ENCODE results near the gene PLPP7.
A peak's percentile ranks its signal among the peaks of the same experiment; 100 is the strongest.
"Not testable (repeated sequence)": the region's sequence is repeated elsewhere in the genome, so short reads cannot be mapped to it uniquely, and the experiment has no call there.

Gene PLPP7

DNA sequence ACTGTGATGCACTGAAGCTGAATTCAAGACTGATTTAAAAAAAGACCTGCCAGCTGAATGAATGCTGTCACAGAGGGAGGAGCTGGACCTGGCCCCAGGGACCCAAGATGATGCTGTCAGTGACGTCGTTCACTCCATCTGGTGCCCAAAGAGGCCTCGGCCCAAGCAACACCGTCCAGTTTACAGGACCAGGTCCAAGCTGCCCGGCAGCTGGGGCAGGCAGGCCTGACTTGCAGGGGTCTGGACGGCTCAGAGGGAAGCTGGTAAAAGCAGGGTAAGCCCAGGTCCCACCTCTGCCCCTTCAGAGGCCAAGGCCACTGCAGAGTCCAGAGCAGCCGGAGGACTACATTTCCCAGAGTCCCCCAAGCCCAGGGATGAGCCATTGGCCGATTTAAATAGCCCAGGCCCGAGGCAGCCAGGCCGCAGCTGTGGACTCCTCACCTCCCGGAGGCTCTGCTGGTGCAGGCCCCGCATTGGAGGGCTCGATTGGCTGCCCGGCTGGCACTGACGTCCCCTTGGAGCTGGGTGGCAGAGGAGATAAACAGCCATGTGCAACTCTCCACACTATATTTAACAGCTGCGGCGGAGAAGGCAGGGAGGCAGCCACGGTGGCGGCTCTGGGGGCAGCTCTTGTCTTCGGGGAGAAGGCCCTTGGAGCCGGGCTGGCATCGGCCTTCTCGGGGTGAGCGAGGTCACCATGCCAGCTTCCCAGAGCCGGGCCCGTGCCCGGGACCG lies at the start of gene PLPP7:
PLPP7 (plus strand) TSS at position 423 of the 735 bp plus-strand sequence; CDS start at position 698, 275 bp downstream.
- Mint-ChIP-seq H3K4me1 (no peaks in the 10 kb centered on the region), H3K27ac (no peak within 1 kb of the TSS), H3K27me3 (peaks cover 39% of the 10 kb centered on the region), H3K36me3 (no peaks in the 10 kb centered on the region), H3K4me3 (no peak within 1 kb of the TSS), H3K9me3 (no peaks in the 10 kb centered on the region)
- CTCF ChIA-PET: interaction anchor here (0.6 to 1.9 kb wide), 3 partner anchors 10 to 47 kb away, joined by 3 to 4 read pairs (median 4); no protein-coding TSS in a partner anchor
- no peak for DNase-seq

DNA sequence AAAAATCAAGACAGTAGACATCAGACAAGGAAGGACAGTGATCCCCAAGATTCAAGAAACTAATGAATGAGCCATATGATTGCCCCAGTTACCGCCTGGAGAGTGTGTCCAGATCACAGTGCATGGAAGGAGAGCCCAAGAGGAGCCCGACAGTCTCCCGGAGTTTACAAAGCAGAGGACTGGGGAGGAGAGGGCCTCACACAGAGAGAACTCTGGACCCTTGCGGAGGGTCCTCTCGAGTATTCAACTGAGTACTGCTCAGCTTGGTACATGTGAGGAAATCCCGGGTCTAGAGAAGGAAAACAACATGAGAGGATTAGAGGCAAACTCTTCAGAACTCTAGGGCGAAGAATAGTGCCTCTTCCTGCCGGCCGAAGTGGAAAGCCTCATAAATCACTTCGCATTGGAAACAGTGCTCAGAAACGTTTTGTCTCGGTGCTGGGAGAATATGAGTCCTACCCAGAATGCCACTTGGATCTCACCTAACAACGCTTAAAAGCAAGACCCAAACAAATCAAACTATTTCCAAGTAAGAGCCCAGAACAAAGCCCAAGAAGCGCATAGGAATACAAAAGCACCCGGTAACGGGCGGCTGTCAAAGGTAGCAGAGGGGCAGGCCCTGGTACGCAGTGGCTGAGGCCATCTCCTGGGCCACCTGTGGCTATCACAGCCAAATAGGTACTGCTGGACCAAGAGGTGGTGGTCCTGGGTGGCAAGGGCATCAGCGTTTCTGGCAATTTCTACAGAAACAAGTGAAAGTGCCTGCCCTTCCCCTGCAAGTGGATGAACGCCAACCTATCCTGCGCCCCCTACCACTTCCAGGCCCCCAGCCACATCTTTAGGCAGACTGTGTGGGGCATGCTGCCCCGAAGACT lies 49.2 kb upstream of the PLPP7 start:
- peaks cover 11% of the 10 kb centered on the region for H3K36me3 Mint-ChIP-seq
- peaks cover 6% of the 10 kb centered on the region for H3K27me3 Mint-ChIP-seq
- peak; percentile 17 for DNase-seq
- H3K4me3 Mint-ChIP-seq: no peak overlapping the region
- CTCF ChIA-PET: interaction anchor here (1.5 kb wide), 1 partner anchor 96 kb away, joined by 8 read pairs; no protein-coding TSS in a partner anchor
- H3K9me3 Mint-ChIP-seq: peaks cover 4% of the 10 kb centered on the region
- peak overlapping the region; percentile 20 for H3K27ac Mint-ChIP-seq
- peaks cover 40% of the 10 kb centered on the region for H3K4me1 Mint-ChIP-seq

DNA sequence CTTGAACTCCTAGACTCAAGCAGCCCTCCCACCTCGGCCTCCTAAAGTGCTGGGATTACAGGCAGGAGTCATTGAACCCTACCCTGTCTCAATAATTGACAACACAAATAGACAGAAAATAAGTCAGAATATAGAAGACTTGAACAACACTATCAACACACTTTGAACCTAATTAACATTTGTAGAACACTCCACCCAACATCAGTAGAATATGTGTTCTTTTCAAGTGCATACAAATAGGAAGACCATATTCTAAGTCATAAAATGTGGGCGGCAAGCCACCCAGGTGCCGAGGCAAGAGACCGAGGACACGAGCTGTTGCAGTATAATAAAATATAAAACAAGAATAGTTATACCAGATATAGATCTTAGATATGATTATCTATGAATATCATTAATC lies 45.2 kb upstream of the PLPP7 start:
- H3K36me3 Mint-ChIP-seq, H3K27ac Mint-ChIP-seq, H3K9me3 Mint-ChIP-seq, H3K4me3 Mint-ChIP-seq, CTCF ChIA-PET, DNase-seq: not testable (repeated sequence)
- H3K4me1 Mint-ChIP-seq: peaks cover 10% of the 10 kb centered on the region
- H3K27me3 Mint-ChIP-seq: peaks cover 23% of the 10 kb centered on the region

DNA sequence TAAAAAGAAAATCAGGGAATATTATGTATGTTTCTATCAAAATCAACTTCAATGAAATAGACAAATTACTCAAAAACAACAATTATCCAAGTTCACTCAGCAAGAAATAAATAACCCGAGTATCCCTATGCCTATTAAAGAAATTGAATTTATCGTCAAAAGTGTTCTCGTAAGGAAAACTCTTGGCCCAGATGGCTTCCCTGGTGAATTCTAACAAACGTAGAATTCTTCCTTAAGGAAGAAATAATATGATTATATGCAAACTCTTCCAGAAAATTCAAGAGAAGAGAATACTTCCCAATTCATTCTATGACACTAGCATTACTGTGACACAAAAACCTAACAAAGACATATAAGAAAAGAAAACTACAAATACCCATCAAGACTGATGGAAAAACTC lies 42.9 kb upstream of the PLPP7 start:
- peaks cover 6% of the 10 kb centered on the region for H3K36me3 Mint-ChIP-seq
- no peak overlapping the region for H3K27ac Mint-ChIP-seq
- DNase-seq: no peak
- H3K9me3 Mint-ChIP-seq: peaks cover 4% of the 10 kb centered on the region
- H3K4me1 Mint-ChIP-seq: peaks cover 9% of the 10 kb centered on the region
- peaks cover 23% of the 10 kb centered on the region for H3K27me3 Mint-ChIP-seq
- CTCF ChIA-PET: no interaction called here
- no peak overlapping the region for H3K4me3 Mint-ChIP-seq

DNA sequence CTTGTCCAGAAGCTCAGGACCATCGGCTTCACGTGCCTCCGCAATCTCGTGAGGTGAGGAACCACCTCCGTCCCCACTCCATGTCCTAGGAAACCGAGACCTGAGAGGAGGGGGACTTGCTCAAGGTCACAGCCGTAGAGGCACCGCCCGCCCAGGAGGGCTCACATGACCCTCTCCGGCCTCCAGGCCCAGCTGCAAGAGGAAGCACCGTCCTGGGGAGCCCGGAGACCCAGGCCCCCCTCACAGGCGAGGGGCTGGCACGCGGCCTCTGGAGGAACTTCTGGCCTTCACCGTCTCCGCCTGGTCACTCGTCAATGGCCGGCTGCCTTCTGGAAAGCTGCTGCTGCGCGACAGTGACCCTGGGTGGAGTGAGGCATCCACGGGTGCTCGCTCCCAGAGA lies 37.4 kb upstream of the PLPP7 start:
- H3K4me1 Mint-ChIP-seq: peaks cover 57% of the 10 kb centered on the region
- no peaks in the 10 kb centered on the region for H3K9me3 Mint-ChIP-seq
- no peak for DNase-seq
- H3K4me3 Mint-ChIP-seq: peak overlapping the region; percentile 80
- H3K36me3 Mint-ChIP-seq: peaks cover 3% of the 10 kb centered on the region
- peaks cover 15% of the 10 kb centered on the region for H3K27me3 Mint-ChIP-seq
- peak overlapping the region; percentile 99 for H3K27ac Mint-ChIP-seq
- CTCF ChIA-PET: interaction anchor here (0.9 to 1.8 kb wide), 2 partner anchors 19 to 72 kb away, joined by 3 to 8 read pairs; no protein-coding TSS in a partner anchor

DNA sequence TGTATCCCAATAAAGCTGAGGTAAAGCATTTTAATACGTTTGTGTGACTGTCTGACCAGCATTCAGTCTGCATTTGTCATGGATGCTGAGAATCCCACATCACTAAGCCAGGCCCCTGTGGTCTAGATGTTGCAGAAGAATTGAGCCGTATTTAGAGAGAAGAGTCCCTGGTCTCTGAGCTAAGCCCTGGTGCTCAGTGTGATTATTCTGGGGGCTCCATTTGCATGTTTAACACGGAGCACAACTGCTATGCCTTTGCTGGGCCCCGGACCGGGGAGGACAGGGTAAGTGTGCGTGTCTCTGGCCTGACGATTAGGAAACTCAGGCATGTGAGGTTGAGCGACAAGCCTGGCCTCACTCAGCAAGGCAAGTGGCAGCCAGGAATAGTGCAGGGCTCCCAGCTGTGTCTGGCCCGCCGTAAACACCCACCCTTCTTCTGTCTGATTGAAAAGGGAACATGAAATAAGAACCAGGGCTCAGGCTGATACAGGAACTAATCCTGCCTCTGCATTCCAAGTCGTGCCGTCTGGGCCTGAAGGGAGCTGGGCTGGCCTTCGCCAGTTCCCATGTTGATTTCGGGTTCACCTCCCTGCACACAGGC lies 35.5 kb upstream of the PLPP7 start:
- CTCF ChIA-PET: interaction anchor here (1.8 kb wide), 1 partner anchor 17 kb away, joined by 8 read pairs; no protein-coding TSS in a partner anchor
- Mint-ChIP-seq H3K27me3 (peaks cover 4% of the 10 kb centered on the region), H3K36me3 (peaks cover 9% of the 10 kb centered on the region), H3K27ac (peak overlapping the region; percentile 99), H3K4me1 (peaks cover 75% of the 10 kb centered on the region), H3K4me3 (peak overlapping the region; percentile 15), H3K9me3 (no peaks in the 10 kb centered on the region)
- no peak for DNase-seq

DNA sequence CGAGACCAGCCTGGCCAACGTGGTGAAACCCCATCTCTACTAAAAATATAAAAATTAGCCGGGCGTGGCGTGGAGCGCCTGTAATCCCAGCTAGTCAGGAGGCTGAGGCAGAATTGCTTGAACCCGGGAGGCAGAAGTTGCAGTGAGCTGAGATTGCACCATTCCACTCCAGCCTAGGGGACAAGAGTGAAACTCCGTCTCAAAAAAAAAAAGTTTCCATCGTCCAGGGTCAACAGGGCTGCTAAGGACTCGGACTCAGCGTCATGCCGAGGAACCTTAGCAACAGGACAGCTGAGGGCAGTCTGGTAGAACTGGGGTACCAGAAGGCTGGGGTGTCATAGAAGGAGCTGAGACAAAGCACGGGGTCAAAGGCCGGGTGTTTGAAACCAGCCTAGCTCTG lies 34.9 kb upstream of the PLPP7 start:
- peaks cover 4% of the 10 kb centered on the region for H3K27me3 Mint-ChIP-seq
- no peak overlapping the region for H3K4me3 Mint-ChIP-seq
- H3K9me3 Mint-ChIP-seq: no peaks in the 10 kb centered on the region
- H3K4me1 Mint-ChIP-seq: peaks cover 77% of the 10 kb centered on the region
- H3K36me3 Mint-ChIP-seq: peaks cover 12% of the 10 kb centered on the region
- DNase-seq: no peak
- CTCF ChIA-PET: interaction anchor here (3.4 kb wide), 1 partner anchor 14 kb away, joined by 36 read pairs; no protein-coding TSS in a partner anchor
- H3K27ac Mint-ChIP-seq: peak overlapping the region; percentile 99

DNA sequence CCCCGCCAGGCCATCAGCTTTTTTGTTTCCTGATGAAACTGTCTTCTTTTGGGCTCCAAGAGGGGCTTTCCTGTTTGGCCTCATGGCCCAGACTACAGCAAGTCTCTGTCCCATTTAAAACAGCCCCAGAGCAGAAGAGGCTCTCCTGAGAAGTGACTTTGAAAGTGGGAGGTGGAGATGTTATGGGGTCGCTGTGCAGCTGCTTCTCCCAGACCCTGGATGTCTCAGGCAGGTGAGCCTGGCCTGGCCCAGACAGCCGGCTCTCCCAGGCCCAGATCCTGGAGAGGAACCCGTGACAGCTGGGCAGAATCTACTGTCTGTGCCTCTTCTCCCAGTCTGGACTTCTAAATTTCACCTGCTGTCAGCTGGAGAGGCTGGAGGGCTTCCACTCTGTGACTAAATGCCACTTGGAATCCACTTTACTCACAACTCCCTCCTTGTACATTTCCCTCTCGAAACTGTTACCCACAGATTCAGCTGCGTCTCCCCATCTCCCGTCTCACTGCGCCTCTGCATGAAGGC lies 33.8 kb upstream of the PLPP7 start:
- Mint-ChIP-seq H3K4me1 (peaks cover 85% of the 10 kb centered on the region), H3K36me3 (peaks cover 20% of the 10 kb centered on the region)

DNA sequence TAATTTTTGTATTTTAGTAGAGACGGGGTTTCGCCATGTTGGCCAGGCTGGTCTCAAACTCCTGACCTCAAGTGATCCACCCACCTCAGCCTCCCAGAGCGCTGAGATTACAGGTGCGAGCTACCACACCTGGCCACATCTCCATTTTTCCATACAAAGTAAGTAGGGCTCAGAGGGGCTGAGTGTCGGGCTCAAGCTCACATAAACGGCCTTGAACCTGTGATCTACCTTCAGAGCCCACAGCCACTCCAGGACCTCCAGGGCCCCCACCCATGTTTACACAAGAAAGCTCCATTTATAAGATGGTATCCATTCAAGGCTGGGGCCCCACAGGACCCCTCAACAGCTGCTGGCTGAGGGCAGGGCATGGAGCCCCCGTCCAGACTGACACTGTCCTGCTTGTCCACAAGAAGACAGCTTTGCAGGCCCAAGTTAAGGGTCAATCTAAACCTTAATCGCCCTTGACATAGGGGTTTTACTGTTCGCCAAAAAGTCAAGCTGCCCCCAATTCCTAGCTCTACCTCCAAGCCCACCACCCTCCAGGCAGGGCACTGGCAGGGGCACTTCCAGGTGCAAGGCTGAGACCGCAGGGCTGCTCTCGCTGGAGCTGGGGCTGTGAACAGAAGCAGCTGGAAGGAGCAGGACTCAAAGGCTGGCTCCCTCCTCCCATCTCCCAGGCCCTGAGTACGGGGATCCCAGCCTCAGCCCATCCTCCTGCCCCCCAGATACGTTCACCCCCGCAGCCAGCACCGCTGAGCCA lies 32.1 kb upstream of the PLPP7 start:
- CTCF ChIA-PET: interaction anchor here (0.6 to 3.4 kb wide), 6 partner anchors 12 to 92 kb away, joined by 3 to 36 read pairs (median 6); partner anchors contain the start of gene FAM78A
- H3K36me3 Mint-ChIP-seq: peaks cover 28% of the 10 kb centered on the region

More for the DNA sequence above, 33.8 kb upstream of the PLPP7 start:
- Mint-ChIP-seq H3K27me3 (peaks cover 4% of the 10 kb centered on the region), H3K27ac (peak overlapping the region; percentile 99), H3K9me3 (no peaks in the 10 kb centered on the region), H3K4me3 (peak overlapping the region; percentile 69)
- DNase-seq: no peak
- CTCF ChIA-PET: interaction anchor here (0.7 to 3.4 kb wide), 6 partner anchors 13 to 78 kb away, joined by 3 to 36 read pairs (median 4); partner anchors contain the start of gene FAM78A

DNA sequence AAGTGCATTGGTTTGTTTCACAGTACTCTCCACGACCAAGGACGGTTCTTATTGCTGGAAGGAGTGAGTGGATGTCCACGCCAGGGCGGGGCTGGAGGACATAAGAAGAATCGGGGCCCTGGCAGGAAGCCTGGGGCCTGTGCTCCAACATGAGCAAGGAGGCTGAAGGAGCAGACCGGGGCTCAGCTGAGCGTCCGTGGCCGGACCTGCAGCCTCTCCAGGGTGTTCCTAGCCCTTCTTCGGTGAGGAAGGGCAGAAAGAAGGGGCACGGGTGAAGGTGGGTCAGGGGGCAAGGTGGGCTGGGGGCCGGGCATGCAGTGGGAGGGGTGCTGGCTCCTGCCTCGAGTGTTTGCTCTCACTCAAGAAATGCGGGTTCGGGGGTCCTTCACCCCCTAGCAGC lies 31.3 kb upstream of the PLPP7 start:
- no peak for DNase-seq
- H3K9me3 Mint-ChIP-seq: no peaks in the 10 kb centered on the region
- peak overlapping the region; percentile 99 for H3K27ac Mint-ChIP-seq
- CTCF ChIA-PET: interaction anchor here (1.1 to 3.4 kb wide), 4 partner anchors 11 to 91 kb away, joined by 3 to 36 read pairs (median 5); no protein-coding TSS in a partner anchor
- peaks cover 34% of the 10 kb centered on the region for H3K36me3 Mint-ChIP-seq
- H3K4me3 Mint-ChIP-seq: no peak overlapping the region
- H3K4me1 Mint-ChIP-seq: peaks cover 83% of the 10 kb centered on the region
- no peaks in the 10 kb centered on the region for H3K27me3 Mint-ChIP-seq

More for the DNA sequence above, 32.1 kb upstream of the PLPP7 start:
- Mint-ChIP-seq H3K9me3 (no peaks in the 10 kb centered on the region), H3K27ac (peak overlapping the region; percentile 99), H3K4me1 (peaks cover 83% of the 10 kb centered on the region), H3K4me3 (no peak overlapping the region), H3K27me3 (peaks cover 3% of the 10 kb centered on the region)
- DNase-seq: no peak

DNA sequence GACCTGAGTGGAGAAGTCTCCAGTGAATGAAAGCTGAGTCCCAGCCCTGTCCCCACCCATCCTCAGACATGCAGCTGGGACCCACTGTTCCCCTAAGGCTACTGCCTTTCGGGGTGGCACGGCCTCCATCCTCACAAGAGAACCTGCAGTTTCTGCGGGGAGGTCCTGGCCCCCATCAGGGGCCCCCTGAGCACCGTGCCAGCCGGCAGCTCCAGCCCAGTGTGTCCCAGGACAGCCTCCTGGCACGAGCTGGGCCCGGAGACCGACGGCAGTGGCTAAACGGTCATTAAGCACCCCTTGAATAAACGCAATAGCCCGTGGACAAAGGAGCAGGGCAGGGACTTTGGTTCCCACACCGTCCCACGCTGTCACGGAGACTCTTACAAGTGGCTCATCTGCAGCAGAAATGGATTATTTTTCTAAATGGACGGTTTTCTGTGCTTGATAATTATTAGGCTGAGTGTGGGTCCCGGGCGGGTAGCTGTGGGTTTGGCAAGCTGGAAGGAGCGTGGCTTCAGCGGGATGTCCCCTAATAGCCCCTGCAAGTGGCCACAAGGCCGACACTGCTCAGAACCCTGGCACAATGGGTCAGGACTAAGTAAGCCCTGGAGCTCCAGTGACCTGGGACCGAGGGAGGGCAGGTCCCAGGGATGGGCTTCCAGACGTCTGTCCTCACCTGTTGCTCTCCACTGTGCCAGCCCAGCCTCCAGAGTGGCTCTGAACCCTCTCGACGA lies 30.7 kb upstream of the PLPP7 start:
- CTCF ChIA-PET: interaction anchor here (0.6 to 2.0 kb wide), 3 partner anchors 15 to 473 kb away, joined by 3 to 7 read pairs (median 3); no protein-coding TSS in a partner anchor
- DNase-seq: no peak
- no peaks in the 10 kb centered on the region for H3K27me3 Mint-ChIP-seq
- H3K4me1 Mint-ChIP-seq: peaks cover 81% of the 10 kb centered on the region
- no peaks in the 10 kb centered on the region for H3K9me3 Mint-ChIP-seq
- peaks cover 39% of the 10 kb centered on the region for H3K36me3 Mint-ChIP-seq
- H3K27ac Mint-ChIP-seq: peak overlapping the region; percentile 99
- H3K4me3 Mint-ChIP-seq: no peak overlapping the region

DNA sequence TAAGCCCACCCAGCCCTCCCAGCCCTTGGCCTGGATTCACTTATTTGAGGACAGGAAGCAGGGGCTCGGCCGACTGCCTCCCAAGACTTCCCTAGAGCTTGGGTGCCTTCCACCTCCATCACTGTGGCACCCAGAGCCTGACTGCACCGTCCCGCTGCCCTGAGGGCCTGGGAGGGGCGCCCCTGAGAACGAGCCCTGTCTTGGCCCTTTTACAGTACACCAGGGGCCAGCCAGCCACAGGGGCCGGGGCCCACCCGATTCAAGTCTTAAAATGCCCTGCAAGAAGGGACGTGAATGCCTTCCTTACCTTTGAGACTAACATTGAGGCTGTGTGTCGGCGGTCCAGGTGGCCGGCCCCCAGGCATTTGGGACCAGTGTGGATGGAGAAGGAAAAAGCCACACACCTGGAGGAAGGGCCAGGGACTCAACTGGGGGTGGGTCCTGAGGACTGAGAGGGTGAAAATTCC lies 30.1 kb upstream of the PLPP7 start:
- Mint-ChIP-seq H3K4me3 (no peak overlapping the region), H3K4me1 (peaks cover 81% of the 10 kb centered on the region), H3K27ac (peak overlapping the region; percentile 67), H3K9me3 (no peaks in the 10 kb centered on the region), H3K27me3 (no peaks in the 10 kb centered on the region), H3K36me3 (peaks cover 45% of the 10 kb centered on the region)
- CTCF ChIA-PET: interaction anchor here (1.2 kb wide), 1 partner anchor 14 kb away, joined by 3 read pairs; no protein-coding TSS in a partner anchor
- DNase-seq: no peak

Data from activated naive CD4-positive, alpha-beta T cell treated with anti-CD3 and anti-CD28 coated beads, Interleukin-2, amount 10 ng/mL, durations not matched to agents 7 days and 5 days (primary cell).